DMS153 treated with DMSO at 0.1 percent for 48 hours (cell line): Measurements from ENCODE around the gene RPP38.

Experiments used
- DNase-seq: peaks from one replicate; lab custom pipeline; 2025; ENCODE audit not compliant: unreplicated experiment; lab: John Stamatoyannopoulos, UW

The RPP38 gene

GRCh38 chr10:15106352-15107013 lies 9.3 kb downstream of the RPP38 start:
- DNase-seq, result peak; percentile 0

DNA sequence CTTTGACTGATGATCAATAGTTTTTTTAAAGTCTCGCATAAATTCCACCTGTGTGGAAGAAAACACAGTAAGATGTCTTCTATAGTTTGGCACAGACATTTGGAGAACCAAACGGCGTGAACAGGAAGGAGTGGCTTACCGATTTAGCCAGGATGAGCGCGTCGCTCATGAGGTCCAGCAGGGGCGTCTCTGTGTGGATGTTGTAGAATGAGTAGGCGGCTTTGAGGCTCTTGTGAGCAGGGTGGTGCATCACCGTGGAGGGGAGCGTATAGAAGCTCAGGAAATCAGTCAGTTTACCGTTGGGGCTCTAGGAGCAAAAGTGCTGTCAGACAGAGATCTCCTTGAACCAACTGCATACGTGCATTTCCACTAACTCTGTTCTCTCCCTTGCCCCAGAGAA lies 15.5 kb downstream of the RPP38 start:
- DNase-seq, result no peak

- no peak for DNase-seq
These were observed 16.6 kb downstream of the RPP38 start for GRCh38 chr10:15113766-15114165.

DNA sequence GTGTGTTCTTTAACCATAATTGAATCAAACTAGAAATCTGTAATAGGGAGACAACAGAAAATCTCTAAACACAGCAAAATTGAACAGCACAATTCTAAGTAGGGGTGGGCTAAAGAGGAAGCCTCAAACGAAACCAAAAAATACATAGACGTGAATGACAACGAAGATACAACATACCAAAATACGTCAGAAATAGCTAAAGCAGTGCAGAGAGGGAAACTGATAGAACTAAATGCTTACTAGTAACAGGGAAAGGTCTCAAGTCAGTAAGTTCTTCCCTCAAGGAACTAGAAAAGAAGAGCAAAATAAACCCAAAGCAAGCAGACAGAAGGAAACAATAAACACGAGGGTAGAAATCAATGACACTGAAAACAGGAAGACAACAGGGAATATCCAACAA lies 19.1 kb downstream of the RPP38 start:
- no peak for DNase-seq

DNA sequence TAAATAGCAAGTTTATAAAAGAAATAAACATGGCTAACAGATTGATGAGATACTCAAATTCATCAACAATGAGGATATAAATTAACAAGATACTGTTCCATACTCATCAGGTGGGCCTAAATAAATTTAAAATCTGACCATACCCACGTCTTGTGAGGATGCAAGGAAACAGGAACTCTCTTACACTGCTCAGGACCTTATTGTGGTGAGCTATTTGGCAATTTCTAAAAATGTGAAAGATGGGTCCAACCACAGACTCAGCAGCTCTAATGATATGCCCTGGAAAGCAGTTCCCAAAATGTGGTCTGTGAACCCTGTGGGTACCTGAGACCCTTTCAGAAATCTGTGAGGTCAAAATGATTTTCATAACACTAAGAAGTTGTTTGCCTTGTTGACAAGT lies 21.5 kb downstream of the RPP38 start:
- DNase-seq, result no peak

DNA sequence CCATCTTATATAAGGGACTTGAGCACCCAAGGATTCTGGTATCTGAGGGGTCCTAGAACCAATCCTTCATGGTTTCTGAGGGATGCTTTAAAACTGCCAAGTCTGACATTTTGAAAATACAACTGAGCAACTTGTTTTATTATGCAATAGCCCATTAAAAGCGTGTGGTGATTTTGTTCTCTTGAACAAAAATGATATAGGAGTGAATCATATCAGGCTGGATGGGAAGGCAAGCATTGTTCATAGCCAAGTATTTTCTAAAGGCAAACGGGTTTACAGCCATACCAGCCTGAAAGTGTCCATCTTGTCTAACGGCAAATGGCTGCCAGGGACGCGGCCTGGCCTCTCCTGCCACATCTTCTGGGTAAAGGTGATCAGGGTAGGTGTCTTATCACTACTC lies 23.4 kb downstream of the RPP38 start:
- DNase-seq, result no peak

DNA sequence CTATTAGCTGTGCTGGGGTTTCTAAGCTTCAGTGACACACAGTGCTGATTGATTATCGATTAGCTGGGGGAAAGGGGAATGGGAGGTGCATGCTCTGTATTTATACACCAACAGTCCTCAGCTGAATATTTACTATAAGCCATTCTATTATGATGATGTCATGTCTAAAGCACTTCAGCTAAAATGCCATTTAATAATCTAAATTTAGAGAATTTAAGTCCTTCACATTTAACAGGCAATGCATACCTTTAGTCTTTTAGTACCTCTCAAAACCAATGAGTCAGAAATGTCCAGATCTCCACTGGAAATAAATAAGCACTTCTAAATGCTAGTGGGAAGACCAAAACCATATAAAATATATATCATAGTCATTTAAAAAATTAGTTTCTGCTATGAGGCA lies 24.6 kb downstream of the RPP38 start:
- DNase-seq, result no peak

DNA sequence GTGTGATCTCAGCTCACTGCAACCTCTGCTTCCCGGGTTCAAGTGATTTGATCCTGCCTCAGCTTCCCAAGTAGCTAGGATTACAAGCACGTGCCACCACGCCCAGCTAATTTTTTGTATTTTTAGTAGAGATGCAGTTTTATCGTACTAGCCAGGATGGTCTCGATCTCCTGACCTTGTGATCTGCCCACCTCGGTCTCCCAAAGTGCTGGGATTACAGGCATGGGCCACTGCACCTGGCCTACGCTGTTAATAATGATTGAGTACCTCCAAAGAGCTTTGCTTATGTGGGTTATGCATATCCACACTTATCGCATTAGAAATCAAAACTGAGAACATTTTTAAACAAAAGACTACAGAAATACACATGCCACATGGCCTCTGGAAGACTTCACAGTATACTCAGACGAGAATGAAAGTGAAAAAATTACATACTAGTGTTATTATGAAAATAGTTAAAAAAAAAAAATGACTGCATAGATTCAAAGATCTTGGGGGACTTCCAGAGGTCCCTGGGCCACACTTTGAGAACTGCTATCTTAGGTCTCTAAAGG lies 25.4 kb downstream of the RPP38 start:
- DNase-seq, result no peak

- no peak for DNase-seq
These were observed 26.6 kb downstream of the RPP38 start for GRCh38 chr10:15123749-15124184.

- no peak for DNase-seq
These were observed 27.0 kb downstream of the RPP38 start for GRCh38 chr10:15124190-15124589.

- no peak for DNase-seq
These were observed 27.8 kb downstream of the RPP38 start for GRCh38 chr10:15124908-15125307.

DNA sequence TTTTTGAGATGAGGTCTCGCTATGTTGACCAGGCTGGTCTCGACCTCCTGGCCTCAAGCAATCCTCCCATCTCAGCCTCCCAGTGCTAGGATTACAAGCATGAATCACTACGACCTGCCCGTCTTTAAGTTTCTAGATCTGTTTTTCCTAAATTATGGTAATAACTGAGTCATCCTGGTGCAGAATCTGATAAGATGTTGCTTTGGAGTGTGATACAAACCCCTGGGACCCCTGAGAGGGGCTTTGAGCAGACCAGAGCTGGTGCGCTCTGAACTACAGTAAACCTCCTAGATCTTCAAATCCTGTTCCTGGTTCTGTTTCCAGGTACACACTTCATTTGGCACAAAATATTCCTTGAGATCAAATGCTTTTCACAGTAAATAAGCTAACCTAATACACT lies 34.2 kb downstream of the RPP38 start:
- no peak for DNase-seq

DNA sequence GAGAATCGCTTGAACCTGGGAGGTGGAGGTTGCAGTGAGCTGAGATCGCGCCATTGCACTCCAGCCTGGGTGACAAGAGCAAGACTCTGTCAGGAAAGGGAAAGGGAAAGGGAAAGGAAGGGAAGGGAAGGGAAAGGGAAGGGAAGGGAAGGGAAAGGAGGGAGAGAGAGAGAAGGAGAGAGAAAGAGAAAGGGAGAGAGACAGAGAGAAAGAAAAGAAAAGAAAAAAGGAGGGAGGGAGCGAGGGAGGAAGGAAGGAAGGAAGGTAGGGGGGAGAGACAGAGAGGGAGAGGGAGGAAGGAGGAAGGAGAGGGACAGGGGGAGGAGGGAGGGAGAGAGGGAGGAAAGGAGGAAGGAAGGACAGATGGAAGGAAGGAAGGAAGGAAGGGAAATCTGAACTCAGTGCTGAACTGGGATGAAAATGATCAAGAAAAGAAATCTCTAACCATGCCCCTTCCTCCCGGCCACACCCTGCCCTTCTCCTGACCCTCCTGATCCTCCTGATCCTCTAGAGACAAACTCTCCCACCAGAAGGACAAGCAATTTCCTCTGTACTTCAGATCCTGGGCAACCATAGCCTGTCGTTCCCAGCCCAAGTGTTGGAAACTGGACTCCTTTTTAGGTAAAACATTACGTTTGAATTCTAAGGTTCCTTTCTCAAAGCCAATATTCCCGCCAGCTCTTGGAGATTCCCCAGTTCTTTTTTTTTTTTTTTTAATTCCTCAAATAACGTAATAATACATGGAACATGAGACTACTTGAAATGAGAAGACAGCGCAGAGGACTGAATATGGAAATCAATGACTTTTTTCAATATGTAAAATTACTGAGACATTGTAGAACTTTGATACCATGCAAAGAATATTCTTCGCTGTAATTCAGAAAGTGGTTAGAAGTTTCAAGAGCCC lies 39.2 kb downstream of the RPP38 start:
- no peak for DNase-seq

- DNase-seq, result no peak
These were observed 39.8 kb downstream of the RPP38 start for GRCh38 chr10:15137036-15137359.

DNA sequence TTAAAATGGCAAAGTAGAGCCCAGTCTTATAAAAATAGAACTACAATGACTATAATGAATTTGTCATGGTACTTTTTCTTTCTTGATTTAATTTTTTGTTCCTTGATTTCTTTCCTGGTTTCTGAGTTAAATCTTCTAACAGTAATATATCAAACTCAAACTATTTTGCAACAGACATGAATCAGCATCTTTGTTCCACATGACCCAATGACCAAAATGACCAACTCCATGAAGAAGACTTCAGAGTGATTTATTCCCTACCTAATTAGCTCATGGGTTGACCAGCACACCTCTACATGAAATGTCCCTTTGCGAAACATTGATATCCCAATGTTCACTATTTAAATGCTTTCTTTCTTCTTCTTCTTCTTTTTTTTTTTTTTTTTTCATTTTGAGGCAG lies 40.5 kb downstream of the RPP38 start:
- DNase-seq, result no peak

DNA sequence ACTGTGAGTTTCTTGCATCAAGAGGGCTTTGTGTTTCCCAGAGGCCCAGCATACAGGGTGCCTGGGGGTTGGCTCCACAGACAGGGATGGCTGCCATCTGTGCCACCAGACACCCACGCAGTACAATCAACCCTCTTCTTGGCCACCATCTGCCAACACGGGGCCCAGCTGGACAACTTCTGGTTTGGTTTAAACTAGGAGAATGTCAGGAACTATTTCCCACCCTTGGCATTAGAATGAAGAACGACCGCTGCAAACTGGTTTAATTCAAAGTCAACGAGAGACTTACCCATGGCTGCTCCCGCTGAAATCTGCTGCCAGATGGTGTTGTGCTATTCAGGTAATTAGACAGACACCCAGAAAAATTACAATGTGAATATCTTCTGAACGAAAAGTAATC lies 43.5 kb downstream of the RPP38 start:
- no peak for DNase-seq

GRCh38 chr10:15141136-15142054 lies 44.2 kb downstream of the RPP38 start:
- no peak for DNase-seq

DNA sequence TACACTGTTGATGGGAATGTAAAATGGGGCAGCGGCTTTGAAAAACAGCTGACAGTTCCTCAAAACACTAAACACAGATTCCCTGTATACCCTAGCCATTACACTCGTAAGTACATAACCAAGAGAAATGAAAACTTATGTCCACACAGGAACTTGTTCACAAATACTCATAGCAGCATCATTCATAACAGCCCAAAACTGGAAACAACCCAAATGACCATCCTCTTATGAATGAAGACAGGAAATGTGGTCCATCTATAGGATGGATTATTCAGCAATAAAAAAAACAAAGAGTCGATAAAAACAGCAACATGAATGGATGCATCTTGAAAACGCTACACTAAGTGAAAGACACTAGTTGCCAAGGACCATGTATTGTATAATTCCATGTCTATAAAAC lies 47.6 kb downstream of the RPP38 start:
- no peak for DNase-seq

DNA sequence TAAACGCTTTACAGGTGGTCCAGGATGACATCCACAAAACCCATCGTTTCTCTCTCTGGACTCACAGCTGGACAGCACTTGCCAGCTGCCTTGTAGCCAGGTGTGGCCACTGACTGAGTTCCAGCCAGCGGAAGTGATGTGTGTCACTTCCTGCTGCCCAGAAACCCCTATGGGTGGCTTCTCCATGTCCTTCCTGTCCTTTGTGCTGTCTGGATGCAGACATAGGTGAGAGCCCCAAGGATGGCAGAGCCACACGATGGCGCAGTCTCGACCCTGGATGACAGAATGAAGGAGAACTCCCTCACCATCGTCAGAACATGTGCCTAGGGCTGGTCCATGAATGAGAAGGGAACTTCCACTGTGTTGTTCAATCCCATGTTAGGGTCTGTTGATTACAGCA lies 49.2 kb downstream of the RPP38 start:
- no peak for DNase-seq

DNA sequence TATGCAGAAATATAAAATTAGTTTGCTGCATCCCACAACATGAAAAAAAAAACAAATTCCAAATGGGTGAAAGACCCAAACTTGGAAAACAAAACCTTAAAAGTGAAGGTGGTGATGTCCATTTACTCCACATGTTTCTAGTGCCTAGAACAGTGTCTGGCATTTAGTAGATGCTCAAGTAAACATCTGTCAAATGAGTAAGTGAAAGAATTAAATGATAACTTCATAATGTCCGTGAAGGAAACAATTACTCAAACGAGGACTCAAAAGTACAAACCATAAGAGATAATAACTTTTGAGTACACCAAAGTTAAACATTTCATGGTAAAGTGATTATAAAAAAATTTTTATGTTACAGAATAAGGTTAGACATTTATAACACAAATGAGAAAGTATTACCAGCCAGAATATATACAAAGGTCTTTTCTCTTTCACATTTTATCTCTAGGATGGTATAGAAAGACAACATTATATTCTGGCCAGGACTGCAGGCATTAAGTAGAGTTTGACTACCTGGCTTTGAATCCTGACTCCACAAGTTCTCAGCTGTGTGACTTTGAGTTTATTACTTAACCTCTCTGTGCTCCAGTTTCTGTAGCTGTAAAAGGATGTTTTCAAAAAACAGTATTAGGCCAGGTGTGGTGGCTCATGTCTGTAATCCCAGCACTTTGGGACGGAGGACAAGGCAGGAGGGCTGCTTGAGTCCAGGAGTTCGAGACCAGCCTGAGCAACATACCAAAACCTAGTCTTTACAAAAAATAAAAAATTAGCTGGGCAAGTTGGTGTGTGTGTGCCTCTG lies 50.6 kb downstream of the RPP38 start:
- no peak for DNase-seq
